SH-SY5Y (cell line): ENCODE data around the gene GPR39.

Experiments used
- GATA2 ChIP-seq: IDR thresholded peaks from 2 replicates; pipeline ENCODE4 v1.6.1; 2011; ENCODE audit warnings: mild to moderate bottlenecking, low read depth, low read length
- GATA3 ChIP-seq: IDR thresholded peaks from 2 replicates; pipeline ENCODE4 v1.6.1; 2011; ENCODE audit warnings: low read depth, mild to moderate bottlenecking, low read length, moderate library complexity

GRCh38 chr2:132621131-132621875, 204.7 kb downstream of the GPR39 start:
- TF ChIP-seq GATA2: no peak
- TF ChIP-seq GATA3: no peak
